ENCODE results near the gene SCYL3.

The SCYL3 gene

DNA sequence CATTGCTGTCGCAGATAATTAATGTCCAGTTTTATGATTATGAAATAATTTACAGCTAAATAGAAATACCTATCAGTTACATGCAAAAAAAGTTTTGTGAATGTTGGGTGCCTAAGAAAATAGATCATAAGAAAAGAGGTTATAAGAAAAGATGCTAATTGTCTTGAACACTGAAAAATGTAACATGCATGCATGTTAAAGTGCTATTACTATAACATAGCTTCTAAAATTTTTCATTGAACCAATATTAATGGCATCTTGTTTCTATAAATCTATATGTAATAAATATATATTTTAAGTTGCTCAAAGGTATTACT lies 35.5 kb upstream of the SCYL3 start:
- Histone ChIP-seq H3K4me3 (ENCODE audit: low read depth, low read length) (no peak overlapping the region), H3K27ac (no peak overlapping the region), H3K27me3 (replicated peaks) (no peaks in the 10 kb centered on the region), H3K36me3 (replicated peaks) (no peaks in the 10 kb centered on the region)
- TF ChIP-seq, protein P1, sequence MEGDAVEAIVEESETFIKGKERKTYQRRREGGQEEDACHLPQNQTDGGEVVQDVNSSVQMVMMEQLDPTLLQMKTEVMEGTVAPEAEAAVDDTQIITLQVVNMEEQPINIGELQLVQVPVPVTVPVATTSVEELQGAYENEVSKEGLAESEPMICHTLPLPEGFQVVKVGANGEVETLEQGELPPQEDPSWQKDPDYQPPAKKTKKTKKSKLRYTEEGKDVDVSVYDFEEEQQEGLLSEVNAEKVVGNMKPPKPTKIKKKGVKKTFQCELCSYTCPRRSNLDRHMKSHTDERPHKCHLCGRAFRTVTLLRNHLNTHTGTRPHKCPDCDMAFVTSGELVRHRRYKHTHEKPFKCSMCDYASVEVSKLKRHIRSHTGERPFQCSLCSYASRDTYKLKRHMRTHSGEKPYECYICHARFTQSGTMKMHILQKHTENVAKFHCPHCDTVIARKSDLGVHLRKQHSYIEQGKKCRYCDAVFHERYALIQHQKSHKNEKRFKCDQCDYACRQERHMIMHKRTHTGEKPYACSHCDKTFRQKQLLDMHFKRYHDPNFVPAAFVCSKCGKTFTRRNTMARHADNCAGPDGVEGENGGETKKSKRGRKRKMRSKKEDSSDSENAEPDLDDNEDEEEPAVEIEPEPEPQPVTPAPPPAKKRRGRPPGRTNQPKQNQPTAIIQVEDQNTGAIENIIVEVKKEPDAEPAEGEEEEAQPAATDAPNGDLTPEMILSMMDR (IDR thresholded peaks at IDR 0.05; ENCODE audit: low read depth, low read length, missing control alignments), result no peak
- in situ Hi-C loops (cut with HindIII; ENCODE audit: low pct_ligation_motif_present, low sequenced_read_pairs), result loop anchor here (25.0 kb wide), 1 partner anchor 833 kb away; no protein-coding TSS in a partner anchor
- DNase-seq, result no peak

DNA sequence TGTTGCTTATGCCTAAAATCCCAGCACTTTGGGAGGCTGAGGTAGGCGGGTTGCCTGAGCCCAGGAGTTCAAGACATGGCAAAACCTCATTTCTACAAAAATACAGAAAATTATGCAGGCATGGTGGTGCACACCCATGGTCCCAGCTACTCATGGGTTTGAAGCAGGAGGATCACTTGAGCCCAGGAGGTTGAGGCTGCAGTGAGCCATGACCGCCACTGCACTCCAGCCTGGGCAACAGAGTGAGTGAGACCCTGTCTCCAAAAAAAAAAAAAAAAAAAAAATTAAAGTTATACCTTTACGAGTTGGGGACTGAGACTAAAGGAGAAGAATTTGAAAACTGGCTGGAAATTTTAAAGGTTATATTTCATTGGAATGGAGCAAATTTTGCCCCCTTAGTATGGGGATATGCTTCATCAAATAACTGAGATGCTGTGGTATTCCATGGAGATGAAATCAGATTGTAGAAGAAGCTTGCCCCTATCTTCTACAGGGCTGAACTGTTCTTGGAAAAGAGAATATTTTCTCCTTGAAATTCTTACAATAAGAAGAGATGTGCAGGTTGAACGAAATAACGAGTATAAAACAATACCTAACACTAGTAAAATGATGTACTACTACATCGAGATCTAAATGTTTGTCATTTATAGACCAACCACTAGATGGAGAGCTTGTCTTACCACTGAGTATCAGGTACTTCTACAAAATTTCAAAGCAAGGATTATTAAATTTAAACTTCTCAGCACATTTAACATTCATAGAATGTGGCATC lies 34.9 kb upstream of the SCYL3 start:
- in situ Hi-C loops (cut with HindIII; ENCODE audit: low pct_ligation_motif_present, low sequenced_read_pairs), result loop anchor here (25.0 kb wide), 1 partner anchor 834 kb away; no protein-coding TSS in a partner anchor
- DNase-seq, result no peak
- Histone ChIP-seq H3K4me3 (ENCODE audit: low read depth, low read length) (no peak overlapping the region), H3K36me3 (replicated peaks) (no peaks in the 10 kb centered on the region), H3K27ac (no peak overlapping the region), H3K27me3 (replicated peaks) (no peaks in the 10 kb centered on the region)
- TF ChIP-seq, protein P1 (IDR thresholded peaks at IDR 0.05; ENCODE audit: low read depth, low read length, missing control alignments), result peak; percentile 49

DNA sequence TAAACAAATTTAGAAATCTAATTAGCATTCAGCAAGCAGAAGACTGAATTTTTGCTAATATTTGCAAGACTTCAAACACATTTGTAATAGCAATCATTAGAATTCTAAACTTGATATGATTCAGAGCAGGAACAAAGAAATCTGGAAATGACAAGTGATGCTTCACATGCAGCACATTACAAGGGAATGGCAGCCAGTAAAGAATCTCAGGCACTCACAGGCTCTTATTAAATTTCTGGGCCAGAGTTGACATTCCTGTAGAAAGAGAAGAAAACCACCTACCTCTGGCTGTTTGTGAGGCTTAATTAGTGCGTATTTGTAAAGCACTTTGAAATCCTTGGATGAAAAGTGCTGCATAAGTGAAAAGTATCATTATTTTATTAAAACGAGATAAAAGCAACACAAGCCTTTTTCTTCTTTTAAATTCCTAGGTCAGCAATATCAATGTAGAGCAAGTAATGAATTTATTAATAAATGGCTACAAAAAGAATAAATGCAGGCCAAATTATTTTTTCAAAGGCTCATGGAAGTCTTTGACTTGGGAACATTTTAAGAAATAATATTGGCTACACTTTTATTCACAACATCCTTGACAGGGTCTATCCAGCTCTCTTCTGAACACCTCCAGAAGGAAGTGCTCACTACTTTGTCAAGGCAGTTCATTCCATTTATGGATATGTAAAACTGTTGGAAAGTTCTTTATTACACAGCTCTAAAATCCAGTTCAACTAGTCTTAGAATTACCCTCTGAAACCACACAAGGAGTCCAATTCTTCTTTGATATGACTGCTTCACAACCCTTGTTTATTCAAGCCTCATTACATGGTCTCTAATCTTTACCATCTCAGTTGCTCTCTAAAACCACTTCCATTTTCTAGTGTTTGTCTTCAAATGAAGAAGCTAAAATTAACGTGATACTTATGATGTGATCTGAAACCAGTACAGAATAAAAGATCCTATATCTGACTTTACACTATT lies 32.1 kb upstream of the SCYL3 start:
- DNase-seq, result no peak
- H3K27ac ChIP-seq, result no peak overlapping the region
- H3K27me3 ChIP-seq (replicated peaks), result no peaks in the 10 kb centered on the region
- H3K4me3 ChIP-seq (ENCODE audit: low read depth, low read length), result no peak overlapping the region
- no peaks in the 10 kb centered on the region for H3K36me3 ChIP-seq (replicated peaks)
- TF ChIP-seq, protein P1 (IDR thresholded peaks at IDR 0.05; ENCODE audit: low read depth, low read length, missing control alignments), result no peak
- in situ Hi-C loops (cut with HindIII; ENCODE audit: low pct_ligation_motif_present, low sequenced_read_pairs), result loop anchor here (25.0 kb wide), 1 partner anchor 837 kb away; no protein-coding TSS in a partner anchor

DNA sequence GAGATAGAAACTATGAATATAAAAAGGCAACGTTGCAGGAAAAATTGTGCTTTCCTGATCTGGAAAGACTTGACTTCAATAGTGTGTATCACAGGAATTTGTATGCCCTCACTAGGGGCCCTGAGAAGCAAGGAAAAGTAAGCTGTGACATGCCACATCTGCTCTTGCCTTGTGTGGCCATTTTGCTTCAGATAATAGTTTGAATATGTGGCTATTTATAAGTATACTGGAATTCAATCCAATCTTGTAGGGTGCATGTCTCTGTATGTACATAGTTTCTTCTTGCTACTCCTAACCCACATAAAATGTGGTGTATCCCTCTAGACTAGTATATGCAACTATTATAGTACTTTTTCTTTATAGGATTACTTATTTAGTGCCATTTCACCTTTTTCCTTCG lies 31.1 kb upstream of the SCYL3 start:
- Histone ChIP-seq H3K27ac (no peak overlapping the region), H3K4me3 (ENCODE audit: low read depth, low read length) (no peak overlapping the region), H3K36me3 (replicated peaks) (no peaks in the 10 kb centered on the region), H3K27me3 (replicated peaks) (no peaks in the 10 kb centered on the region)
- in situ Hi-C loops (cut with HindIII; ENCODE audit: low pct_ligation_motif_present, low sequenced_read_pairs), result loop anchor here (25.0 kb wide), 1 partner anchor 837 kb away; no protein-coding TSS in a partner anchor
- TF ChIP-seq, protein P1 (IDR thresholded peaks at IDR 0.05; ENCODE audit: low read depth, low read length, missing control alignments), result no peak
- no peak for DNase-seq

DNA sequence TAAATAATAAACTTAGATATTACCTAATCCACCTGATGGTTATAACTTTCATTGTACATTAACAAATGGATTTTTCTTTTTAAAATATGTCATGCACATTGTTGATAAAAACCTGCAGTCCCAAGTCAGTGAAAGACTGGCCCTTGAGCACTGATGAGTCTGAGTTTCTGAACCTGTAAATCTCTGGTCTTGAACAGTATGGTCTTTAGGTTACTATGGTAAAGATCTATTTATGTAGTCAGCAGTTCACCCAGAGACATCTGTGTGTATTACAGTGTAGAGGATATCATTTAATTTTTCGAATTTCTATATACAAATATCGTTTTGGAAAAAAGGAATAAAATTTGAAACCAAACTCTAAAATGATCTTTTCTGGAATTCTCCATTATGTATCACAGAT lies 30.4 kb upstream of the SCYL3 start:
- in situ Hi-C loops (cut with HindIII; ENCODE audit: low pct_ligation_motif_present, low sequenced_read_pairs), result no loop called here
- Histone ChIP-seq H3K27me3 (replicated peaks) (no peaks in the 10 kb centered on the region), H3K4me3 (ENCODE audit: low read depth, low read length) (no peak overlapping the region), H3K27ac (no peak overlapping the region), H3K36me3 (replicated peaks) (no peaks in the 10 kb centered on the region)
- TF ChIP-seq, protein P1 (IDR thresholded peaks at IDR 0.05; ENCODE audit: low read depth, low read length, missing control alignments), result no peak
- DNase-seq, result no peak
